HG02798 (cell line): ENCODE results near the gene MAPKAP1.

Experiments used
- ATAC-seq: cut with Tn5 transposase; IDR thresholded peaks from one replicate; pipeline ENCODE4 v1.9.1; 2021; ENCODE audit warnings: mild to moderate bottlenecking; ENCODE audit not compliant: unreplicated experiment, poor library complexity

MAPKAP1 gene

GRCh38 chr9:125706651-125707471 lies at the start of gene MAPKAP1:
Gene MAPKAP1 (minus strand): TSS chr9:125707208. CDS start chr9:125672574, 34,634 bp downstream.
- peak; percentile 98 for ATAC-seq

DNA sequence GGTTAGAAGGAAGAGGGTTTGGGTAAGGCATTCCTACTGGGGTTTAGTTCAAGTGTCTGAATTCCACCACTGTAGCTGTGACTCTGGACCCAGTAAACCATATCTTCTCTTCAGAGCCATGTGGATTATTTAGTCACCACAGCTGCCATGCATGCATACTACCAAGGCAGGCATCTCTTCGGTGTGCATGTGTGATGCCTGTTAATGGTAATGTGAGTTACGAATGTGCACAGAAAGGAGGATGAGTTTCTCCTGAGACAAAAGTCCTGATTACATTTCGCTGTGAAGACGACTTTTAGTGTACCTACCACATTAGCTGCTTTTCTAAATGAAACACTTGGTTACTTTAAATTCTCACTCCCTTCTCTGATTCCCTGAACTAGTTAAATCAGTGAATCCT lies 49.5 kb upstream of the MAPKAP1 start:
- no peak for ATAC-seq

DNA sequence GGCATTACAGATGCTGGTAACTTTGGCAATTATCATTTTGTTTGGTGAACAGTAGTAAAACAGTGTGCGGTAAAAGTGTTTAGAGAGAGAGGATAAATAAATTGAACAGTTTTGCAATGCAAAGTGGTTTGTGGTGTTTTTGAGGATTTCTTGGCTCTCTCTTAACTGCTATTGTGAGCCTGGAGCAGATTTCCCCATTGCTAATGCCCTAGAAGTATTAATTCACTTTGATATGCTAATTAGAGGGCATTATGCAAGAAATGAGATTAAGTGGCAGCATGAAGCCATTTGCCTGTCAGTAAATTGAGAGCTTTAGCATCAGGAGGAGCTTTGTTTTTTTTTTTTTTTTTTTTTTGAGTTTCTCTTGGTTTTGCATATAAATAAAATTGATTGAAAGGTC lies 48.3 kb upstream of the MAPKAP1 start:
- no peak for ATAC-seq

GRCh38 chr9:125754096-125754495 lies 47.1 kb upstream of the MAPKAP1 start:
- ATAC-seq, result no peak

- ATAC-seq, result no peak
Observed at GRCh38 chr9:125752070-125752628, 45.1 kb upstream of the MAPKAP1 start.

GRCh38 chr9:125750627-125751011 lies 43.6 kb upstream of the MAPKAP1 start:
- no peak for ATAC-seq

DNA sequence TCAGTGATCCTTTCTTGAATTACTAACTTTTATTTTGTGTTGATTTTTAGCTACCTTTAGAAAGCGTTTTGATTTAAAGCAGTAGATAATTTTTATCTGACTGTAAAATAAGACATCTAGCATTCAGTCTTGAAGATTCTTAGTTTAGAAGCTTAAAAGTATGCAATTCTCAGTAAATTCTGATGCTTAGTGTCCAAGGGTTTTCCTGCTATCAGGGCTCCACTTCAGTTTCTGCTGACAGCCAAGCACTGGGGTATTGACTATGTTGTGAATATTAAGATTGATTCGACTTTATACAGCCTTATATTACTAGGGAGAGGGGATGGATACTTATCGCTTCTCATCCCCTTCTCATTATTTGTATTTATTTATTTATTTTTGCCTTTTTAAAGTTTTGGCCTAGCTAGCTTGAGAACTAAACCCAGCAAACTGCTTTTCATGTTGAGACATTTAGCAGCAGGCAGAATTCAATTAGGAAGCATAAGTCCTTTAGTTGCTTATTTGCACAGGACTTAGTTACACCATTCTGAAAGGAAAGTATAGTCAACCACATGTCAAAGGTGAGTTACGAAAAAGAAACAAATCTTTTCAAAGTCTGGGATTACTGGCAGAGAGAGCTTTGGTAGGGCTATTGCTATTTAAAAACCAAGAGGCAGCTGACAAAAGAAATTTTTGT lies 43.1 kb upstream of the MAPKAP1 start:
- ATAC-seq, result no peak

DNA sequence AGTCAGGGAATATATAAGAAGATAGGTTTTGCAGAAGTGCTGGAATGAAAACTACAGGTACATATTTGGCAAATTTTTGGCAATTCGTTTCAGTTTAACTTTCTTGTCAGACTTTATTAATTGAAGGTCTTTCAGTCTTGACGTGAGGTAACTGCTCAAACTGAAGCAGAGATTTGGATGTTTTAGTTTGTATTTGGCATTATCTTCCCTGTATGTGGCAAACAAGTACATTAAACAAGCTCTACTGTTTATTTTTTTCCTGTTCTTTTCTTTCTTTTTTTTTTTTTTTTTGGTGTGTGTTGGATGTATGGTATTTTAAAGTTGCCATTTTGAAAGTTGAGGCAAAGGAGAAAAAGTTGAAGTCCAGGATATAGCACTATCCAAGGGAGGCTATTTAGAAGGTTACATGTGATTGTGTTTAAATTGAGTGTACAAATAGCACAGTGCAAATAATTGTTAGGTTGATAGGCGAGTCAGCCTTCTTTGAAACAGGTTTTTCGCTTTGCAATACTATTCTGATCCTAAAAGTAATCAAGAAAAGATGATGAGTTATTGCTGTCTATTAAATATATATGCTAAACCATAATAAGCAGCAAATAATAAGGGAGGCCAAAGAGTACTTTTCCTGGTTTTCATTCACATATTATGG lies 42.4 kb upstream of the MAPKAP1 start:
- ATAC-seq, result no peak

GRCh38 chr9:125748446-125749099 lies 41.6 kb upstream of the MAPKAP1 start:
- no peak for ATAC-seq

GRCh38 chr9:125747765-125748445 lies 40.9 kb upstream of the MAPKAP1 start:
- no peak for ATAC-seq

- ATAC-seq, result peak; percentile 20
Observed at GRCh38 chr9:125747053-125747764, 40.2 kb upstream of the MAPKAP1 start, which contains the start of gene PBX3. Gene PBX3 (plus strand): TSS chr9:125747373.

DNA sequence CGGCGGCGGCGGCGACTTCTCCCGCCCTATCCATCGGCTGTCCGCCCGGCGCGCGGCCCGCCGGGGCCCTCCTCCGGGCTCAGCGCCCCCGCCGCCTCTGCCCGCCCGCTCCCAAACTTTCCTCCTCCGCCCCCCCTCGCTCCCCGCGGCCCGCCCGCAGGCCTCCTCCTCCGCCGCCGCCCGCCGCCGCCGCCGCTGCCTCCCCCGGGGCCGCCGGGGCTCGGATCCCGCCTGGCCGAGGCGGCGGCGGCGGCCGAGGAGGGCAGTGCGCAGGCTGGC lies 39.7 kb upstream of the MAPKAP1 start:
- ATAC-seq, result no peak

- ATAC-seq, result peak; percentile 70
Observed at GRCh38 chr9:125746017-125746773, 39.2 kb upstream of the MAPKAP1 start.

- no peak for ATAC-seq
Observed at GRCh38 chr9:125745682-125746016, 38.6 kb upstream of the MAPKAP1 start.

GRCh38 chr9:125745018-125745417 lies 38.0 kb upstream of the MAPKAP1 start:
- ATAC-seq, result no peak

- ATAC-seq, result no peak
Observed at GRCh38 chr9:125744616-125745015, 37.6 kb upstream of the MAPKAP1 start.

DNA sequence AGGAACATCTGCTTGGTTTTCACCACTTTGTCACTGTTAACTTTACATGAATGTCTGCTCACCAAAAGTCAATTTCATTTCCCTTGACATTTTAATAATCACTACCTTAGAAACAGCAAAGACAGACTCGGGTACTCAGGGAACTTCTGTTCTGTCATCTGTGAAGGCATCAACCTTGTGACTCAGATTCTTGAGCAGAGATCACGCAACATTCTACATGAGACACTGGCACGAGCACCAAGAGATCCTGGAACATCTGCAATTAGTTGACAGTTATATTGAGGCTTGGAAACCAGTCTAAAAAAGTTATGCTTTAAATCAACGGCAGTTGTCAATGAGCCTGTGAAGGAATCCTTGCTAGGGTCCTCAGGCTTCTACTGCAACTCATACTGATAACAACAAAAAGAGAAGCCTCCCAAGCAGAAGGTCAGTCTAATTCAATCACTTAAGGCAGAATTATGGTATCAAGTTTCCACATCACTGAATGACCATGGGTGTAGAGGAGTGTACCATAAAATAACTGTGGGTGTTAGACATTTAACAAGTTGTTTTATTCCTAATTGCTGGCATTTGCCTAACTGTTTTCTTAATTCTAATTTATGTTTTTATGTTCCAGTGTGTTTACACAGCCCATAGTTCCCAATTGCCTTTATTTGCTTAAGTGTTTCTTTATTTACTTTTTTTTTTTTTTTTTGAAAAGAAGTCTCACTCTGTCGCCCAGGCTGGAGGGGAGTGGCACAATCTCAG lies 36.8 kb upstream of the MAPKAP1 start:
- no peak for ATAC-seq

DNA sequence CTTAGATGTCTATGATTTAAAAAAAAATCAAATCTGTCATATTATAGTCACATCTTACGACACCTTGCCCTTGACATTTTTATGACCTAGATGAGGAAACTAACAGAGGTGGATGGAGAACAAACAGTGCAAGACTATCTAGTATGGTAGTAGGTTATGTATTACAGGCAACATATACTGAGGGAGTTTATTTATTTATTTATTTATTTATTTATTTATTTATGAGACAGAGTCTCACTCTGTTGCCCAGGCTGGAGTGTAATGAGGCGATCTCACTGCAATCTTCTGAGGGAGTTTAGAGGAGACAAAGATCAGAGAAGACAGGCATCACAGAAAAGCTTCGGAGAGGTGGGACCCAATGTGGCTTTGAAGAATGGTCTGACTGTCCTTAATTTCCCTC lies 35.6 kb upstream of the MAPKAP1 start:
- no peak for ATAC-seq
